ENCODE measurements around the gene MTCH1. TPM values are rescaled to one million over a fixed set of nuclear protein-coding genes. Genes with fewer than 3 reads are reported as not detected.
"Not testable (repeated sequence)": the region's sequence is repeated elsewhere in the genome, so short reads cannot be mapped to it uniquely, and the experiment has no call there.

The MTCH1 gene
- total and polyA plus RNA-seq, 3 donors from 2014 or later, result 157 to 316 (median 227) TPM

GRCh38 chr6:36944650-36945049, 41.3 kb downstream of the MTCH1 start:
- no peaks in the 10 kb centered on the region for H3K4me1 ChIP-seq
- H3K36me3 ChIP-seq (ENCODE audit: low read depth, missing control alignments), result no peaks in the 10 kb centered on the region
- no peak overlapping the region for H3K27ac ChIP-seq
- 51 to 59% methylated on average over 4 to 5 of the region's 5 CpGs for WGBS, 2 donors
- no peak for DNase-seq
- no peaks in the 10 kb centered on the region for H3K9me3 ChIP-seq
- no peaks in the 10 kb centered on the region for H3K27me3 ChIP-seq
- no peak overlapping the region for H3K4me3 ChIP-seq
- no peak for TF ChIP-seq POLR2A (IDR thresholded peaks at IDR 0.05)
- TF ChIP-seq, protein P1, sequence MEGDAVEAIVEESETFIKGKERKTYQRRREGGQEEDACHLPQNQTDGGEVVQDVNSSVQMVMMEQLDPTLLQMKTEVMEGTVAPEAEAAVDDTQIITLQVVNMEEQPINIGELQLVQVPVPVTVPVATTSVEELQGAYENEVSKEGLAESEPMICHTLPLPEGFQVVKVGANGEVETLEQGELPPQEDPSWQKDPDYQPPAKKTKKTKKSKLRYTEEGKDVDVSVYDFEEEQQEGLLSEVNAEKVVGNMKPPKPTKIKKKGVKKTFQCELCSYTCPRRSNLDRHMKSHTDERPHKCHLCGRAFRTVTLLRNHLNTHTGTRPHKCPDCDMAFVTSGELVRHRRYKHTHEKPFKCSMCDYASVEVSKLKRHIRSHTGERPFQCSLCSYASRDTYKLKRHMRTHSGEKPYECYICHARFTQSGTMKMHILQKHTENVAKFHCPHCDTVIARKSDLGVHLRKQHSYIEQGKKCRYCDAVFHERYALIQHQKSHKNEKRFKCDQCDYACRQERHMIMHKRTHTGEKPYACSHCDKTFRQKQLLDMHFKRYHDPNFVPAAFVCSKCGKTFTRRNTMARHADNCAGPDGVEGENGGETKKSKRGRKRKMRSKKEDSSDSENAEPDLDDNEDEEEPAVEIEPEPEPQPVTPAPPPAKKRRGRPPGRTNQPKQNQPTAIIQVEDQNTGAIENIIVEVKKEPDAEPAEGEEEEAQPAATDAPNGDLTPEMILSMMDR (IDR thresholded peaks at IDR 0.05), result no peak
- intact Hi-C loops (cut with DNase I; ENCODE audit: low total_unique reads), result no loop called here

DNA sequence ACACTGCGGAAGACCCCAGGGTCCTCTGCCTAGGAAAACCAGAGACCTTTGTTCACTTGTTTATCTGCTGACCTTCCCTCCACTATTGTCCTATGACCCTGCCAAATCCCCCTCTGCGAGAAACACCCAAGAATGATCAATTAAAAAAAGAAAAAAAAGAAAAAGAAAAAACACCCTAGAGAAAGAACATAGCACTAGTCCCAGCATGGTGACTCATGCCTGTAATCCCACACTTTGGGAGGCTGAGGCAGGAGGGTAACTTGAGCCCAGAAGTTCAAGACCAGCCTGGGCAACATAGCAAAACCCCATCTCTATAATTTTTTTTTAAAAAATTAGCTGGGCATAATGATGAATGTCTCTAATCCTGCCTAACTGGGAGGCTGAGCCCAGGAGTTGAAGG, 43.7 kb downstream of the MTCH1 start:
- DNase-seq; H3K27ac ChIP-seq; H3K36me3 ChIP-seq (ENCODE audit: low read depth, missing control alignments); H3K4me3 ChIP-seq; H3K9me3 ChIP-seq; H3K27me3 ChIP-seq; H3K4me1 ChIP-seq; intact Hi-C loops (cut with DNase I; ENCODE audit: low total_unique reads): not testable (repeated sequence)
- 73 to 82% methylated on average over 1 to 2 of the region's 2 CpGs for WGBS, 2 donors

DNA sequence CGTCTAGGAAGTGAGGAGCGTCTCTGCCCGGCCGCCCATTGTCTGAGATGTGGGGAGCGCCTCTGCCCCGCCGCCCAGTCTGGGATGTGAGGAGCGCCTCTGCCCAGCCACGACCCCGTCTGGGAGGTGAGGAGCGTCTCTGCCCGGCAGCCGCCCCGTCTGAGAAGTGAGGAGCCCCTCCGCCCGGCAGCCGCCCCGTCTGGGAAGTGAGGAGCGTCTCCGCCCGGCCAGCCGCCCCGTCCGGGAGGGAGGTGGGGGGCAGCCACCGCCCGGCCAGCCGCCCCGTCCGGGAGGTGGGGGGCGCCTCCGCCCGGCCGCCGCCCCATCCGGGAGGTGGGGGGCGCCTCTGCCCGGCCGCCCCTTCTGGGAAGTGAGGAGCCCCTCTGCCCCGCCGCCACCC, 44.4 kb downstream of the MTCH1 start:
- H3K4me1 ChIP-seq; H3K27ac ChIP-seq; H3K4me3 ChIP-seq; DNase-seq; H3K36me3 ChIP-seq (ENCODE audit: low read depth, missing control alignments); H3K9me3 ChIP-seq; H3K27me3 ChIP-seq; intact Hi-C loops (cut with DNase I; ENCODE audit: low total_unique reads): not testable (repeated sequence)
- WGBS, 2 donors, result 83 to 90% methylated on average over 2 to 6 of the region's 40 CpGs

DNA sequence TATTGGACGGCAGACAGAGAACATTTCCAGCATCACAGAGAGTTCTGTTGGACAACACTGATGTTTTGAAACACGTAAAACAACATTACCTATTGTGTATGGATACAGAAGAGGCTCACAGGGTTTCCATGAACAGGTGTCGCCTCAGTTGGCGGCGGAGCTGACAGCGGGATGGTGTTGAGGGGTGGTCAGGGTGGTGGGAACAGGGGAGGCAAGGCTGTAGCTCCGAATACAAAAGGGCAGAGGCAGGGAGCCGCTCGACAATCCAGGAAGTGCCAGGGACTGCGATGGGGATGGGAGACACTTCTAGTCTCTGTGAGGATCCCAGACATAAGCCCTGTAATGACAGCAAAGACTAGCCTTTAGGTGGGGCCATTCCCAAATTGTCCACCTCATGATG, 46.0 kb downstream of the MTCH1 start:
- WGBS, 2 donors, result 86 to 92% methylated on average over 10 of the region's 10 CpGs
- DNase-seq, result no peak
- no peaks in the 10 kb centered on the region for H3K27me3 ChIP-seq
- no peaks in the 10 kb centered on the region for H3K36me3 ChIP-seq (ENCODE audit: low read depth, missing control alignments)
- no peak overlapping the region for H3K4me3 ChIP-seq
- intact Hi-C loops (cut with DNase I; ENCODE audit: low total_unique reads), result no loop called here
- TF ChIP-seq, protein P1 (IDR thresholded peaks at IDR 0.05), result no peak
- no peak for TF ChIP-seq POLR2A (IDR thresholded peaks at IDR 0.05)
- H3K4me1 ChIP-seq, result no peaks in the 10 kb centered on the region
- H3K27ac ChIP-seq, result no peak overlapping the region
- H3K9me3 ChIP-seq, result no peaks in the 10 kb centered on the region

GRCh38 chr6:36939005-36939404, 47.0 kb downstream of the MTCH1 start:
- H3K4me1 ChIP-seq; intact Hi-C loops (cut with DNase I; ENCODE audit: low total_unique reads); H3K9me3 ChIP-seq; DNase-seq; H3K4me3 ChIP-seq; H3K27me3 ChIP-seq; H3K27ac ChIP-seq; H3K36me3 ChIP-seq (ENCODE audit: low read depth, missing control alignments): not testable (repeated sequence)
- WGBS, 2 donors, result 86 to 87% methylated on average over 2 to 5 of the region's 5 CpGs

GRCh38 chr6:36938536-36938935, 47.5 kb downstream of the MTCH1 start:
- WGBS, 2 donors, result 89% methylated on average over 4 of the region's 4 CpGs; no CpG with 5 or more reads in 1 of the 2 donors
- H3K36me3 ChIP-seq (ENCODE audit: low read depth, missing control alignments), result no peaks in the 10 kb centered on the region
- no peaks in the 10 kb centered on the region for H3K9me3 ChIP-seq
- no peak overlapping the region for H3K27ac ChIP-seq
- TF ChIP-seq, protein P1 (IDR thresholded peaks at IDR 0.05), result no peak
- TF ChIP-seq POLR2A (IDR thresholded peaks at IDR 0.05), result no peak
- DNase-seq, result no peak
- H3K4me3 ChIP-seq, result no peak overlapping the region
- H3K27me3 ChIP-seq, result no peaks in the 10 kb centered on the region
- no peaks in the 10 kb centered on the region for H3K4me1 ChIP-seq
- intact Hi-C loops (cut with DNase I; ENCODE audit: low total_unique reads), result no loop called here
